Measurements from ENCODE around the gene TMX1.

DNA sequence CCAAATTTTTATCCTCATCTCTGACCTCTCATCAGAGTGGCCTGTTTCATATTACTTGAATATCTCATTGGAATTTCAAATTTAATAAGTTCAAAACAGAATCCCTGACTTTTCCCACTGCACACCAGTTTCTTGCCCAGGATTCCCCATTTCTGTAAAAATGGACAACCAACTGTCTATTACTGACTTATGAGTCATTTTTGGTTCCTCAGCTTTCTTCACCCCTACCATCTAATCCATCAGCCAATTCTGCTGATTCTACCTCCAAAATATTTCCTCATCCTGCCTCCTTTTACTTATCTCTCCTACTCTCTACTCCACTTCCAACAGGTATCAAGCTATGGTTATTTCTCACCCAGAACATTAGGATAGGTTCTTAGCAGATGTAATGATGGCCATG is 44.2 kb downstream of the TMX1 start:
- TF ChIP-seq CTCF (IDR thresholded peaks at IDR 0.05 in 2 of 3, conservative IDR thresholded peaks at IDR 0.05 in 1 of 3; ENCODE audit: control insufficient read depth in 2 of 3, extremely low read depth in 1 of 3, insufficient read depth in 1 of 3, low read depth in 3 of 3, low read length in 3 of 3) (no peak), POLR2A (IDR thresholded peaks at IDR 0.05; ENCODE audit: low read depth, low read length) (no peak), ZNF274 (IDR thresholded peaks at IDR 0.05; ENCODE audit: insufficient read depth, insufficient read length) (no peak), ZBTB33 (IDR thresholded peaks at IDR 0.05) (no peak), SREBF1 (IDR thresholded peaks at IDR 0.05; ENCODE audit: low read length) (no peak), ZNF384 (IDR thresholded peaks at IDR 0.05; ENCODE audit: borderline replicate concordance, low read depth, low read length) (no peak), FOXK2 (IDR thresholded peaks at IDR 0.05) (no peak), EZH2 (IDR thresholded peaks at IDR 0.05; ENCODE audit: borderline replicate concordance, control insufficient read depth, low read depth, low read length) (no peak), NR2C1 (IDR thresholded peaks at IDR 0.05) (no peak), CBFB (IDR thresholded peaks at IDR 0.05; ENCODE audit: low read depth) (no peak), LARP7 (IDR thresholded peaks at IDR 0.05) (no peak)
